T-helper 9 cell (primary cell): ENCODE data around the gene RUBCNL.
A peak's percentile ranks its signal among the peaks of the same experiment; 100 is the strongest.

Experiments
- DNase-seq: peaks from one replicate; pipeline ENCODE4 v3.0.0-alpha.2; 2020

The RUBCNL gene

GRCh38 chr13:46339035-46339666, 47.9 kb downstream of the RUBCNL start:
- DNase-seq = no peak

- DNase-seq = no peak
These were observed 49.4 kb downstream of the RUBCNL start for GRCh38 chr13:46337700-46338099.

GRCh38 chr13:46334035-46334822, 52.8 kb downstream of the RUBCNL start:
- DNase-seq = no peak

GRCh38 chr13:46332772-46333171, 54.3 kb downstream of the RUBCNL start:
- DNase-seq = no peak

GRCh38 chr13:46329624-46330023, 57.4 kb downstream of the RUBCNL start:
- no peak for DNase-seq

GRCh38 chr13:46327246-46327645, 59.8 kb downstream of the RUBCNL start:
- no peak for DNase-seq

DNA sequence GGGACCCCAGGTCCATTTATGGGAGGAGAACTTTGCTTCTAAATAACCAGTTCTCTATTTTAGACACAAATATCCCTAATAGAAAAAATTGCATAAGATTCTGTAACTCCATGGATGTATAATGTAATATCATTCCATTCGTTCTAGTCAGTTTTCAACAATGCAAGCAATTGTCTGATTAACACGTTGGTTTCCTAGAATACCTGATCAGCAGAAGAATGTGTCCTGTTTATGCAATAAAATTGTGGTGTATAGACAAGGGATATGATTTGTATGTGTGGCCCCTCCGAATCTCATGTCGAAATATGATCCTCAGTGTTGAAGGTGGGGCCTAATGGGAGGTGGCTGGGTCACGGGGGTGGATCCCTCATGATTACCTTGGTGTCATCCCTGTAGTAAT, 62.1 kb downstream of the RUBCNL start:
- DNase-seq = no peak

DNA sequence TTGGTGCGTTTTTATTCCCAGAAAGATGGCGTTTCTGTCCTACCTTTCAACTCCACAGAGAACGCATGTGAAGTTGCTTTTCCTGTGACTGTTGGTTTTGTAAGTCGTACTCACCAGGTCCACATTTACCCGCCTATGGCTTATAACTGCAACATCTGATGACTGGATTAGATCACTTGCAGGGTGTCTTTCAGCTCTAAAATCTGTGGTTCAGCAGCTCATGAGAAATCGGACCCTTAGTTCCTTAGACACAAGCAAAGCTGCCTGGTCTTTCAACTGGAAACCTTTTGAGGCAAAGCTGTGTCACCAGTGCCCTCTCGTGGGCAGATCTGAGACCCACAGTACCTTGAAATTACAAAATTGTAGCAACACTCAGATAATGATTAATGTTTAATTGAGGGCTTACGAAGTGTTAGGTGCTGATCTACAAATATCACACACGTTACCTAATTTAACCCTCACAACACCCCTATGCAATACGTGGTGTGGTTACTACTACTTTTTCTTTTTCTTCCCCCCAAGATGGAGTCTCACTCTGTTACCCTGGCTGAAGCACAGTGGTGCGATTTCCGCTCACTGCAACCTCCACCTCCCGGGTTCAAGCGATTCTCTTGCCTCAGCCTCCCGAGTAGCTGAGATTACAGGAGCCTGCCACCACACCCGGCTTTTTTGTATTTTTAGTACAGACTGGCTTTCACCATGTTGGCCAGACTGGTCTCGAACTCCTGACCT, 65.4 kb downstream of the RUBCNL start:
- peak; percentile 55 for DNase-seq

- DNase-seq = no peak
These were observed 66.2 kb downstream of the RUBCNL start for GRCh38 chr13:46320821-46321220.

DNA sequence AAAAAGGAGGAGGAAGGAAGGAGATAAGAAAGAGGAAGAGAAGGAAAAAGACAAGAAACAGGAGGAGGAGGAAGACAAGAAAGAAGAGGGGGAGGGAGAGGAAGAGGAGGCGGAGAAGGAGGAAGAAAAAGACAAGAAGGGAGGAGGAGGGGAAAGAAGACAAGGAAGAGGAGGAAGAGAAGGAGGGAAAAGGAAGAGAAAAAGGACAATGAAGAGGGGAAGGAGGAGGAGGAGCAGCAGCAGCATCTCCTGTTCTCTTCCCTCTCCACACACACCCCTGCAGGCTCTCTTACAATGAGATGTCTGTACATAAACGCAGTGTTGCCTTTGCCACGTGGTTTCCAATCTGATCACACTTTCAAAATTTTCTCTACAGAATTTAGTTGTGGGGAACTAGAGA, 66.6 kb downstream of the RUBCNL start:
- DNase-seq = no peak

GRCh38 chr13:46318986-46319385, 68.1 kb downstream of the RUBCNL start:
- DNase-seq = no peak

DNA sequence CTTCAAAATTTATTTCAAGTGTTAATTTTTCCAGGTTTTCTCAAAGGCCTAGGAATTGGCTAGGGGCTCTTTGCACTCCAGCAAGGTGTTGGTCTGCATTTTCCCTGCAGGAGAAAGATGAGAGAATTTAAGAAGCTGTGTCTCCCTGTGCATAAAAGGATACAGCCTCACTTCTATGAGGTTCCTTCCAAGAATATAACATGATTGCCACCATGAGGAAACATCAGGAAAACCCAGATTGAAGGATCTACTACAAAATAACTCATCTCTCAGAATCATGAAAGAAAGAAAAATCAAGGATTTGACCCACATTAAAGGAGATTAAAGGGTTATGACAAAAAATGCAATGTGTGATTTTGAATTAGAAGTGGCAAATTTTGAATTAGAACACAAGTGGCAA, 69.9 kb downstream of the RUBCNL start:
- DNase-seq = no peak

GRCh38 chr13:46315491-46316075, 71.5 kb downstream of the RUBCNL start:
- DNase-seq = no peak

- no peak for DNase-seq
These were observed 72.0 kb downstream of the RUBCNL start for GRCh38 chr13:46315036-46315435.

DNA sequence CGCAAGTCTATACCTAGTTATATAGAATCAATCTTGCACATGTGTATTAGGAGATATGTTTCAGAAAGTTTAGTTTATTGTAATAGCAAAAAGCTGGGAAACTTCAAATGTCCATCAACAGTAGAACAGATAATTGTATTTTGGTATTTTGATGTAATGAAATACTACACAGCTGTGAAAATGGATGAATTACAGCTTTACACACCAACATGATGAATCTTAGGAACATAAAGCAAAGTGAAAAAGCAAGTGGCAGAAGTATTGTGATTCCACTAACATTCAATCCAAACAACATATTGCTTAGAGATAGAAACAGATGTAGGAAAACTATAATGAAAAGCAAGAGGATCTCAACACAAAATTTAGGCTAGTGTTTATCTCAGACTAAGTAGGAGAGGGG, 72.5 kb downstream of the RUBCNL start:
- no peak for DNase-seq

DNA sequence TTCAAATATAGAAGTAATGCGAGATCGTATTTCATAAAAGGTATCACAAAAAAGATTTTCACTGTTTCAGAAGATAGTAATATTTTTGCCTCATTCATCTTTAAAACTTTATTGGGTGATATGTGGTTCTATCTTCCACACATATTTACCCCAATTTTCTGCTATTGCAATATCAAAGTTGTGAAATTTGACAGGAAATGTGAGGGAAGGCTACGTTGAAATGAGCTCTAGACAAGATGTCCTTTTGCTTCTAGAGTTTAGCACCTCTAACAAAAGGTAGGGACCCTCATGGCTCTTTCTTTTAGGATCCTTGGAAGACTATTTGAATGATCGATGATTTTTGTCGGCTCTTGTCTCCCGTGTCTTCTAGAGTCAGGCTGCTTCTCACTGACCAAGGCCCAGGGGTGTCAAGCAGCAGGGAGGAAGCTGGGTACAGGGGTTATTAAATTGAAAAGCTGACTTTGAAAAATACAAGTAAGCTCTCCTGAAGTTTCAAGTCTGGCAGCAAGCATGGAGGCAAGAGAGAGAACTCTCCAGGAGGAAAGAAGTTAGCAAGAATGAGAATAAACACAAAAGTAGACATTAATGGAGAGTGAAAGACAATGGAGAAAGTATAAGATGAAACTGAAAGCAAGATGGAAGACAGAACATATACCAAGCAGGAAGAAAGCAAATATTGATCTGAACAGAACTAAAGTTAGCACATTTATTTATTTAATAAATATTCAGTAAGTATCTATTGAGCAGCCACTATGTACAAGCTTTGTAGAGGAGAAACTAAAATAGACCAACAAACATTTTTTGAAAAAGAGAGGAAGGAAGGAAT, 73.4 kb downstream of the RUBCNL start:
- no peak for DNase-seq

GRCh38 chr13:46313024-46313423, 74.0 kb downstream of the RUBCNL start:
- no peak for DNase-seq

GRCh38 chr13:46311217-46311616, 75.8 kb downstream of the RUBCNL start:
- DNase-seq = no peak

DNA sequence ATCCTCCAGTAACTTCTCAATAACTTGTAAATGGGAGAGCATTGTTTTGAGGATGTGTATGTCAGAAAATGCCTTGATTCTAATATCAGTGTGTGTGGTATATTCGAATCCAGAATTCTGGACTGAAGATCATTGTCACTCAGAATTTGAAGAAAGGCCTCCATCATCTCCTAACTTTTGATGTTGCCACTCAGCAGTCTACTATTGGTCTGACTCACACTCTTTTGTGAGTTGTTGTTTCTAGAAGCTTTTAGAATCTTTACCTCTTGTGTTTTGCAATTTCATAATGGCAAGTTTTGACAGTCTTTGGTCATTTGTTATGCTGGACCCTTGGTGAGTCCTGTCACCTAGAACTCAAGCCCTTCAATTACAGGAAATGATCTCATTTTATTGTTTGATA, 77.0 kb downstream of the RUBCNL start:
- no peak for DNase-seq

GRCh38 chr13:46307554-46307953, 79.5 kb downstream of the RUBCNL start:
- no peak for DNase-seq

- no peak for DNase-seq
These were observed 82.5 kb downstream of the RUBCNL start for GRCh38 chr13:46304546-46304945.

DNA sequence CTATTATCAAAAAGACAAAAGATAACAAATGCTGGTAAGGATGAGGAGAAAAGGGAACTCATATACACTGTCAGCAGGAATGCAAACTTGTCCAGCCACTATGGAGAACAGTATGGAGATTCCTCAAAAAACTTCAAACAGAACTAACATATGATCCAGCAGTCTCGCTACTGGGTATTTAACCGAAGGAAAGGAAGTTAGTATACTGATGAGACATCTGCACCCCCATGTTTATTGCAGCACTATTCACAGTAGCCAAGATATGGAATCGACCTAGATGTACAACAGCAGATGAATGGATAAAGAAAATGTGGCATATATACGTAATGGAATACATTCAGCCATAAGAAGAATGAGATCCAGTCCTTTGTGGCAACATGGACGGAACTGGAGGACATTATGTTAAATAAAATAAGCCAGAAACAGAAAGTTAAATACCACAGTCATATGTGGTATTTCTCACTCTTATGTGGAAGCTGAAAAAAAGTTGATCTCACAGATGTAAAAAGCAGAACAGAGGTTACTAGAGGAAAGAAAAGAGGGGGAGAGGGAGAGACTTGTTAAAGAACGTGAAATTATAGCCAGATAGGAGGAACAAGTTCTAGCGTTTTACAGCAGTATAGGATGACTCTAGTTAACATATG, 83.2 kb downstream of the RUBCNL start:
- DNase-seq = no peak
